ELF-1 (cell line): Measurements from ENCODE around the gene TGFBR3L.

Source experiments
- DNase-seq: peaks from one replicate; pipeline ENCODE4 v3.0.0-alpha.2; 2016; ENCODE audit warnings: low read depth, low spot score

The TGFBR3L gene

DNA sequence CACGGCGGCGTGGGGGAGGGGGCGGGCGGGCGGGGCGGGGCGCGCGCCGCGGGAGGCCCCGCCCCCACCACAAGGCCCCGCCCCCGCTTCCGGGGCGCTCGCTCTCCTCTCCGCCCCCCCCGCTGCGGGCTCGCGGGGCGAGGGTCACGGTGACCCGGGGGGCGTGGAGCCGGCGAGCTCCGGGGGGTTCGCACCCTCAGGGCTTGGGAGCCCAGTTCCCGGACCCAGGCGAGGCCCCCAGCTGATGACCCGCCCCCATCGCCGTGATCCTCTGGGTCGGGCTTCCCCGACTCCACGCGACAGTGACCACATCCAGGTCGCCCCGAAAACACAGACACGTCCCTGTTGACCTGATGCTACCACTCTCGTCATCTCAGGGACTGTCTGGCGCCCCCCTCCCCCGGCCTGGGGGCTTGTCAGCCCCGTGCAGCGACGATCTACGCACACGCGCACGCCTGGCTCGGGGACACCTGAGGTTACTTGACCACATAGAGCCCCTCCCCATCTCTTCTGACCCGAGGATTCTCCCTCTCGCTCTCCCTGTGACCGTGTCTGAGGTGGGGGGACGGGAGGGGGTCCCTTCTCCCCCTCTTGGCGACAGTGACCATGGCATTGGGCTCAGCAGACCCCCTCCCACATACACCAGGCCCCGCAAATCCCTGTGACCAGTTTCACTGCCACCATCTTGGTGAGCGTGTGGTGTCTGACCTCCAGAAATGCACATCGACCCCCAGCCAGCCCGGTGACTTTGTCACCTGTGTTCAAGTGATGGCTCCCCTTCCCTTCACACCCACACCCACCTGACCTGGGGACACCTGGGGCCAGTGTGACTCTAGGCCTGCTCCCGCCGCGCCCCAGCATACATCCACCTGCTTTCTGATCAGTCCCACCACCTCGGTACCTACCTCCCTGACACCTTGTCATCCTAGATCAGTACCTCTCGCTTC lies 10.3 kb upstream of the TGFBR3L start:
- DNase-seq, result peak; percentile 44

GRCh38 chr19:7905268-7905667 lies 9.4 kb upstream of the TGFBR3L start:
- DNase-seq, result no peak

DNA sequence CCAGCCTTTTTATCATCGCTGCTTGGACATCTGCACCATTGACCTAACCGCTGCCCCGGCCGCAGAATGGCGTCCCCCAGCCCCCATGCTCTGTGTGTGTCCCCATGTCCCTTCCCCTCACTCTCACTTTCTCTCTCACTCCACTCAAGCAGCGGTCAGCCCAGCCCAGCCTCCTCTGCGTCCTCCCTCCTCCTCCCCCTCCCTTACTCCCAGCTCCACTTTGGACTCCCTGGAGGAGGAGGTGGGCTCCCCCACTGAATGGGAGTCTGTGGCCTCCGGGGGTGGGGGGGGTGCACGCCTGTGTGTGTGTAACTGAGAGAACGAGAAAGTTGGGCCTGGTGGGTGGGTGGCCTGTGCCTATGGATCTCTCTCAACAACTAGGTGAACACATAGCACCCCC lies 8.8 kb upstream of the TGFBR3L start:
- no peak for DNase-seq

DNA sequence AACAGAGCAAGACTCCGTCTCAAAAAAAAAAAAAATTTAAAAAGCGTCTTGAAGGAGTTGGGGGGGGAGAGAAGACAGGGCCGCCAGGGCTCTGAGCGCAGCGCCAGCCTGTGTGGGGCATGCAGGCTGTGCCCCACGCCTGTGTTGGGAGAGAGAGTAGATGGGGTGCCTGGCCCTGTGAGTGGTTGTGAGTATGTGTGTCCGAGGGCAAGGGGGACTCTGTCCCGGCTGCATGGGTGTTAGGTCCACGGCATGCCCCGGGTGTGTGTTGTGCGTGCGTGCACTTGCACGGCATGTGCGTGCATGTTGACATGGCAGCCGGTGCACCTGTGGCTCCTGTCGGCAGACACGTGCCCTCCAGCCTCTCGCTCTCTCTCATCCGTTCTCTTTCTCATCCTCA lies 7.5 kb upstream of the TGFBR3L start:
- no peak for DNase-seq

DNA sequence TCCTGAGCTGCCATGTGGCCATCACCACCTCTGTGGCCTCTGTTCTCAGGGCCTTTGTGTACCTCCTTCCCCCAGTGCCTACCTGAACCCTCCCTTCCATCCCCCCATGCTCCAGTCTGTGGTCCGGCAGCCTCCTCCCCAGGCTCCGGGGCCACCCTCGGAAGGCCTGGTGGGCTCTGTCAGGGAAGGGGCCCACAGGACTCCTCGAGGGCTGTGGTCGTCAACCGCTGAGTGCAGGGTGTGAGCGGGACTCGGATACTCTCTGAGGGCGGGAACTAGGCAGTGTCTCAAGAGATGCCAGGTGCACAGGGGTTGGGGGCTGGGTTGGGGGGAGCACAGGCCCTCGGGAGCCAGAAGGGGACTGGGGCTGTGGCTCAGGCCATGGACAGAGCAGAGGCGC lies 7.1 kb upstream of the TGFBR3L start:
- DNase-seq, result no peak

GRCh38 chr19:7908078-7908699 lies 6.4 kb upstream of the TGFBR3L start:
- no peak for DNase-seq

GRCh38 chr19:7908742-7909461 lies 5.7 kb upstream of the TGFBR3L start:
- DNase-seq, result no peak

DNA sequence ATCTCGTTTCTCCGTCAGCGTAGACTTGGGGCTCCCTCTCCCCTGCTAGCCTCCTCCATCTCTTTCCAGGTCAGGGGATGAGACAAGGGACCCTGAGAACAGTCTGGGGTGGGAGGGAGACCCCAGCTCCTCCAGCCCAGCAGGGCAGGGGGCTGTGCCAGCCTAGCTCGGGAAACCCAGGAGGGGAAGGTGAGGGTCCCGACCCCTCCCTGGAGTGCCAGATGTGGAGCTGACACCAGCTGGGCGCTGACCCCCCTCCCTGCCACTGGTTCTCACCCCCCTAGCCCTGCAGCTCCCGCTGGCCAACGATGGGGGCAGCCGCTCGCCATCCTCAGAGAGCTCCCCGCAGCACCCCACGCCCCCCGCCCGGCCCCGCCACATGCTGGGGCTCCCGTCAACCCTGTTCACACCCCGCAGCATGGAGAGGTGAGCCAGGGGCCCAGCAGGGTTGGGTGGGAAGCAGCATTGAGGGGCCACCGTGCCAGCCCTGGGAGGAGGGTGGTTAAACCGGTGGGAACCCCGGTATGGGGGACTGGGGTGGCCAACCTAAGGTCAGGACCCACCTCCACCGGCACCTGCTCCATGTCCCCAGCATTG lies 5.1 kb upstream of the TGFBR3L start:
- no peak for DNase-seq

GRCh38 chr19:7910321-7911161 lies 4.1 kb upstream of the TGFBR3L start:
- DNase-seq, result no peak

DNA sequence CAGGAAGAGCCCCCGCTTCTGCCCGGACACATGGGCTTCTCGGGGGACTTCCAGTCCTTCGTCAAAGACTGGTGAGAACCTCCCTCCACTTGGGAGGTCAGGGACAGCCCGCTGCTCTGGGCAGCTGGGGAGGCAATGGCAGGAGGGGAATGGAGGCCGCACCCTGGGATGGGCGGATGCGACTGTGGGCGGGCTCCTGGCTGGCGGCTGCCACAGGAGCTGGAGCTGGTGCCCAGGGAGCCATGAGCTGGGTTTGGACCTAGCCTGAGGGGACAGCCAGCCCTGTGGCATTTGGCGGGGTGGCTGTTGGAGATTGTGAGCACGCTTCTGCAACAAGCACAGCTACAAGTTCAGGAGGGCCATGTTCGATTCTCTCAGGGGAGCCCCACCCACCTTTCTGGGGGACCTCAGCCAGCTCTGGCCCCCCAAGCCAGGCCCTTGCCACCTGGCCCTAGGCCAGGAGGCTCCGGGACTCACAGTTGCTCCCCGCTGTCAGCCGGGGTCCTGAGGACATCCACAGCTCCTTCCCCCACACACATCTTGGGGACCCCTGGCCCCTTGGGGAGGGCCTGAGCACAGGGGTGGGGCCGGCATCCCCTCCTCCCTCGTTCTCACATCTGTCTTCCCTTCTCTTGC lies 3.0 kb upstream of the TGFBR3L start:
- DNase-seq, result no peak

GRCh38 chr19:7912144-7912696 lies 2.4 kb upstream of the TGFBR3L start:
- DNase-seq, result no peak

DNA sequence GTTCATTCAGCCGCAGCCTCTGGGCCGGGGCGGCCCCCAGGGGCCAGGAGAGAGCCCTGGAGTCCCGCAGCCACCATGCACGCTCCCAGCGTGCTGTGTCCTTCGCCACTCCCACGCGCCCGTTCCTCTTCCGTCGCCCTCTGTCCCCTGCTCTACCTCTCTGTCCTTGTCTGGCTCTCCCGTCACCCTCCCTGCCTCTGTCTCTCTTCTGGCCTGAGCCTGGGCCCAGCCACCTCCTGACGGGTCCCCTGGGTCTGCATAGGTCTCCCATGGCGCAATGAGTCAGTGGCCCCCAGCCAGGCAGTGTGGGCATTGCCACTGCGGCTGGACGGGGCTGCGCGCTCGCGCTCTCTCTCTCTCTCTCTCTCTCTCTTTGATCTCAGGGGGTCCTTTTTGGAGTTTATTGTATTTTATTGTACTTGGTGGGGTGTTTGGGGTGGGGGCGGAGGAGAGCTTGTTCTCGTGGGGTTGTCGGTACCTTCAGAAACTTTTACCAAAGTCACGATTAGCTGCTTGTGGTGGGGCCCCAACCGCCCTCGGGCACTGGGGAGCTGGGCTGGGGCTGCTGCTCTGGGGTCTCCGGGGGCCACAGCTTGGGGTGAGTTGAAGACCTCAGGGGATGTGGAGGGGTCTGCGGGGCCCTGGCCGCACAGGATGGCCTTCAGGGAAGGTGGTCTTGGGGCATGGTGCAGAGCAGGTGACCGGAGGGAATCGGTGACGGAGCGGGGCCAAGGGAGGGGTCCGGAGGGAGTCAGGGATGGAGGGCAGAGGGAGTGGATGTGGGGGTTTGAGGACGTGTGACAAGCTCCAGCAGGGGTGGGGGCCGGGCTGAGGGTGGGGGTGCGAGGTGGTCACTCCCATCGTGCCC lies 1.7 kb upstream of the TGFBR3L start:
- DNase-seq, result no peak

DNA sequence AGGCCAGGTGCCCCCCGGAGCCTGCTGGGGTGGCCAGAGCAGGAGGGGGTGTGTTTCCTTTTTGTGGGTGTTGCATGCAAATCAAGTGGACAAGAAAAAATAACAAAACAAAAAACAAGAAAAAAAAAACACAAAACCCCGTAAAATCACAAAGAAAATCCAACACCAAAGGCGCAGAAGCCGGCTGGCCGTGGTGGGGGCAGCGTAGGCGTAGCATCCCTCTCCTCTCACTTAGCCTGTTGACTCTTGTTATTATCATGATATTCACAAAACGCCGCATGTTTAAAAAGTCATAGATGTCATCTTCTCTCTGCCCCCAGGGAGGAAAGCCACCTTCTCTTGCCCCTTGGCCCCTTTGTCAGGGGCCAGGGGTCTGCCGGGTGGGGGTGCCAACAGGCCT lies 978 bp upstream of the TGFBR3L start:
- DNase-seq, result no peak

DNA sequence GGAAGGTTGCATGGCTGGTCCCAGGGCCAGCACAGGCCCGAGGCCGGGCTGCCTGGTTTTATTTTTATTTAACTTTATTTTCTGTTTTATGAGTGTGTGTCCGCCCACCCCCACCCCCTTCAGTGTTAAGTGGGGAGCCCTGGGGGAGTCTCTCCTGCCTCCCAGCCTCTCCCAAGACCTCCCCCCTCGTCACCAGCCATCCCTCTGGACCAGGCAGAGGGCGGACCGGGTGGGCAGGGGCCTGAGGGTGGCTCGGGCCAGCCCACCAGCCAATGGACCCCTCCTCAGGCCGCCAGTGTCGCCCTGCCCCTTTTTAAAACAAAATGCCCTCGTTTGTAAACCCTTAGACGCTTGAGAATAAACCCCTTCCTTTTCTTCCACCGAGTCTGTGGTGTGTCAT lies 531 bp upstream of the TGFBR3L start:
- no peak for DNase-seq

- no peak for DNase-seq
Measured at GRCh38 chr19:7915250-7916102, 846 bp downstream of the TGFBR3L start.

- DNase-seq, result peak; percentile 23
Measured at GRCh38 chr19:7916103-7916954, 1.7 kb downstream of the TGFBR3L start.

DNA sequence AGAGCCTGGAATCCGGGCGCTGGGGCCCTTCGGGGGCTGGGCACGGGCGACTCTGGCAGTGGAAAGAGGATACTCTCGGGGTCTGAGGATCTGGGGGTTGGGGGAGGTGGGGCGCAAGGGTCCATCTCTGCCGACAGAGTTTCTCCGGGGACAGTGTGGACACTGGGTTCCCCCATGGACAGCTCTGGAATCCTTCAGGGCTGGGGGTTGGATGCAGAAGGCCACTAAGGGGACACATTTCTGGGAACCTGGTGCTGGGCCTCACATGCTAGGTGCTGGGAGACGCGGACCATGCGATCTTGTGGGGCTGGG lies 2.3 kb downstream of the TGFBR3L start:
- DNase-seq, result no peak
